HepG2 (cell line): ENCODE results near the gene EVA1C. TPM values are rescaled to one million over a fixed set of nuclear protein-coding genes. Genes with fewer than 3 reads are reported as not detected.

Experiments used
- ATAC-seq: fragments of 200-7000 bp; cut with Tn5 transposase; 3 replicates; pipeline ENCODE4 v1.9.1; 2020; ENCODE audit warnings: mild to moderate bottlenecking, moderate library complexity
- BruUV-seq: library from RNA; stranded (reverse); fragments of 400-500 nt; replicated peaks from 2 replicates; lab custom pipeline; 2021; lab: Mats Ljungman, UMichigan
- CTCF ChIA-PET: fragments of 300-600 bp; formaldehyde crosslinking; extraction: SDS; loops from one replicate; lab custom pipeline; 2021; ENCODE audit warnings: low total read pairs, inconsistent platforms, low intra/inter-chr PET ratio; lab: Yijun Ruan, JAX
- POLR2A ChIA-PET: fragments of 350-600 bp; sonication (Branson Sonifier 250); formaldehyde crosslinking; loops from one replicate; lab custom pipeline; 2020; ENCODE audit warnings: antibody characterized with exemption, inconsistent platforms; lab: Yijun Ruan, JAX
- DNase-seq: peaks from one replicate; pipeline ENCODE4 v3.0.0-alpha.2; 2015; ENCODE audit warnings: low spot score
- FAIRE-seq: peaks from 3 replicates; lab custom pipeline; 2011; peaks lifted over from hg19 to GRCh38; lab: Jason Lieb, UNC
- H2AFZ ChIP-seq: one replicate; pipeline ENCODE4 v1.6.1; 2011; ENCODE audit warnings: low read length, inconsistent platforms
- H3K27ac ChIP-seq: fragments of 300-600 bp; 3 replicates; pipeline ENCODE4 v1.8.0; 2011; ENCODE audit warnings: mixed run types, mild to moderate bottlenecking, mixed read lengths, low read length, inconsistent platforms; ENCODE audit not compliant: insufficient read depth; ENCODE audit errors: extremely low read length
- H3K27me3 ChIP-seq, 2 experiments: fragments of 200-600 bp in 1 of 2; 2 replicates in 1 of 2; 3 replicates in 1 of 2; pipeline versions ENCODE4 v1.6.0 to v1.8.0; 2011; ENCODE audit warnings: low read length in 2 of 2, mild to moderate bottlenecking in 2 of 2, moderate library complexity in 2 of 2, inconsistent platforms in 1 of 2; ENCODE audit not compliant: insufficient read depth in 2 of 2, control insufficient read depth in 1 of 2
- H3K36me3 ChIP-seq, 2 experiments: fragments of 200-600 bp in 1 of 2; replicated peaks in 1 of 2; 2 replicates in 1 of 2; 3 replicates in 1 of 2; pipeline versions ENCODE4 v1.5.1 to v1.8.0; 2011; ENCODE audit warnings: low read length in 2 of 2, inconsistent platforms in 1 of 2; ENCODE audit not compliant: insufficient read depth in 2 of 2, control insufficient read depth in 1 of 2
- H3K4me1 ChIP-seq: 2 replicates; pipeline ENCODE4 v1.5.1; 2012; ENCODE audit warnings: low read length, inconsistent platforms; ENCODE audit not compliant: insufficient read depth
- H3K4me2 ChIP-seq: 2 replicates; pipeline ENCODE4 v1.6.0; 2011; ENCODE audit warnings: low read depth, low read length, inconsistent platforms
- H3K4me3 ChIP-seq, 3 experiments: fragments of 200-600 bp in 1 of 3; sonication (generic), shearing (Covaris generic) in 1 of 3; replicated peaks in 1 of 3; 2 replicates each; pipeline ENCODE4 v1.5.1; 2011 to 2016; ENCODE audit warnings: low read length in 3 of 3, inconsistent platforms in 2 of 3, low read depth in 2 of 3, mild to moderate bottlenecking in 2 of 3, control low read depth in 1 of 3, mixed read lengths in 1 of 3; ENCODE audit not compliant: insufficient read depth in 1 of 3
- H3K79me2 ChIP-seq: one replicate; pipeline ENCODE4 v1.6.1; 2011; ENCODE audit warnings: low read length, inconsistent platforms; ENCODE audit not compliant: insufficient read depth
- H3K9ac ChIP-seq: 2 replicates; pipeline ENCODE4 v1.6.0; 2011; ENCODE audit warnings: mild to moderate bottlenecking, low read depth, low read length, inconsistent platforms; ENCODE audit not compliant: insufficient read depth
- H3K9me3 ChIP-seq: 2 replicates; pipeline ENCODE4 v1.5.1; 2012; ENCODE audit warnings: mild to moderate bottlenecking, low read length
- H4K20me1 ChIP-seq: 2 replicates; pipeline ENCODE4 v1.6.0; 2011; ENCODE audit warnings: inconsistent platforms, mild to moderate bottlenecking, low read length, moderate library complexity; ENCODE audit not compliant: insufficient read depth
- E2F1 ChIP-seq: sonication (generic); formaldehyde crosslinking; IDR thresholded peaks from 2 replicates; pipeline ENCODE4 v1.5.0; 2020; ENCODE audit warnings: missing genetic modification reagents
- ERF ChIP-seq: IDR thresholded peaks from 2 replicates; pipeline ENCODE4 v1.6.1; 2018; ENCODE audit warnings: missing biosample characterization, missing genetic modification reagents
- MTERF4 ChIP-seq: sonication (generic); formaldehyde crosslinking; IDR thresholded peaks from 2 replicates; pipeline ENCODE4 v1.8.0; 2023; ENCODE audit warnings: mild to moderate bottlenecking, missing genetic modification reagents
- ZKSCAN5 ChIP-seq: sonication (generic); formaldehyde crosslinking; IDR thresholded peaks from 2 replicates; pipeline ENCODE4 v1.5.1; 2020; ENCODE audit warnings: mild to moderate bottlenecking, missing genetic modification reagents
- ZNF704 ChIP-seq: sonication (generic); formaldehyde crosslinking; IDR thresholded peaks from 2 replicates; pipeline ENCODE4 v1.8.1; 2023; ENCODE audit warnings: mild to moderate bottlenecking, inconsistent platforms, moderate library complexity, missing genetic modification reagents, borderline replicate concordance
- ZZZ3 ChIP-seq: sonication (generic); formaldehyde crosslinking; IDR thresholded peaks from 2 replicates; pipeline ENCODE4 v1.4.0; 2020; ENCODE audit warnings: missing genetic modification reagents, mild to moderate bottlenecking, borderline replicate concordance
- WGBS: methylation state at CpG from one replicate; pipeline ENCODE4 v1.1.6; 2017; ENCODE audit warnings: low lambda C conversion rate; 5-methylcytosine and 5-hydroxymethylcytosine counted together
- in situ Hi-C: cut with HindIII; loops from 2 replicates; pipeline ENCODE4 v1.10.0; 2017; ENCODE audit warnings: low pct_unique_long_range_greater_than_20kb; ENCODE audit not compliant: extremely low pct_ligation_motif_present
- intact Hi-C: fragments of 100-400 bp; cut with micrococcal nuclease; formaldehyde crosslinking; loops from one replicate; pipeline ENCODE4 v1.10.0; 2022; ENCODE audit not compliant: unreplicated experiment
- polyA plus RNA-seq, 8 experiments: library from polyadenylated mRNA; depleted of rRNA in 3 of 8; stranded (reverse) in 7 of 8; unstranded in 1 of 8; fragments of >200 nt; fragmentation: Illumina TruSeq in 4 of 8; extraction: Trizol in 4 of 8; gene quantifications; 2 replicates each; pipeline versions ENCODE4 v1.2.1 to v1.2.3, GENCODE V29; 2011 to 2016; ENCODE audit warnings: low read depth in 4 of 8, missing spikeins in 1 of 8, mixed read lengths in 1 of 8; ENCODE audit not compliant: insufficient read depth in 1 of 8
- total RNA-seq, 5 experiments: library from RNA; depleted of rRNA; stranded (reverse); fragments of >200 nt; fragmentation: Illumina TruSeq; extraction: Trizol; gene quantifications; 2 replicates each; pipeline ENCODE4 v1.2.3, GENCODE V29; 2016; ENCODE audit warnings: low read depth in 1 of 5

The EVA1C gene
- total and polyA plus RNA-seq, 2 of the 13 experiments (the other 11 are each of a cell fraction or from before 2014, with no cell fraction given) = 0.29 to 0.34 TPM

- intact Hi-C loops (no loop called here), in situ Hi-C loops (no loop called here)
- no peak overlapping the region for H3K9ac ChIP-seq
- no peaks in the 10 kb centered on the region for H3K79me2 ChIP-seq
- peaks cover 52% of the 10 kb centered on the region for H3K4me1 ChIP-seq
- DNase-seq = no peak
- no peak overlapping the region for H3K4me3 ChIP-seq
- FAIRE-seq = no peak
- no peak for ATAC-seq
- H3K36me3 ChIP-seq = no peaks in the 10 kb centered on the region
- H3K9me3 ChIP-seq = no peaks in the 10 kb centered on the region
- no peak overlapping the region for H2AFZ ChIP-seq
- TF ChIP-seq ZZZ3 (no peak), MTERF4 (CRISPR knock-in tag) (no peak), E2F1 (CRISPR knock-in tag) (no peak), ZNF704 (CRISPR knock-in tag) (no peak)
- H3K4me2 ChIP-seq = no peak overlapping the region
- 72% methylated on average over 5 of the region's 5 CpGs for WGBS
- no TSS peak for BruUV-seq
- no peaks in the 10 kb centered on the region for H4K20me1 ChIP-seq
- no peak overlapping the region for H3K27ac ChIP-seq
- CTCF ChIA-PET = no interaction called here
- H3K27me3 ChIP-seq = no peaks in the 10 kb centered on the region
- POLR2A ChIA-PET = no interaction called here
These were observed 47.5 kb downstream of the EVA1C start for GRCh38 chr21:32459972-32460371.

GRCh38 chr21:32461503-32461902 lies 49.0 kb downstream of the EVA1C start:
- H3K9me3 ChIP-seq = no peaks in the 10 kb centered on the region
- no peak for ATAC-seq
- intact Hi-C loops = no loop called here

More at GRCh38 chr21:32461503-32461902, 49.0 kb downstream of the EVA1C start:
- ChIA-PET POLR2A (no interaction called here), CTCF (no interaction called here)
- Histone ChIP-seq H3K79me2 (no peaks in the 10 kb centered on the region), H3K36me3 (no peaks in the 10 kb centered on the region), H2AFZ (no peak overlapping the region), H3K9ac (no peak overlapping the region), H3K4me1 (peaks cover 39% of the 10 kb centered on the region), H3K4me2 (no peak overlapping the region), H3K27ac (no peak overlapping the region), H4K20me1 (no peaks in the 10 kb centered on the region), H3K27me3 (no peaks in the 10 kb centered on the region), H3K4me3 (no peak overlapping the region)
- no peak for FAIRE-seq
- in situ Hi-C loops = no loop called here
- BruUV-seq = no TSS peak
- no peak for DNase-seq
- WGBS = 94% methylated on average over 6 of the region's 6 CpGs
- TF ChIP-seq ERF (CRISPR knock-in tag) (no peak), ZKSCAN5 (CRISPR knock-in tag) (no peak)
